Occipital lobe (tissue), 2 donors: ENCODE results near the gene SLC25A26. TPM values are rescaled to one million over a fixed set of nuclear protein-coding genes. Genes with fewer than 3 reads are reported as not detected.

Experiments
- small RNA-seq: library from RNA; depleted of rRNA; stranded (forward); fragments of <200 nt; gene quantifications from one replicate; pipeline ENCODE3, GENCODE V24; 2014
- total RNA-seq: library from RNA; depleted of rRNA; stranded (reverse); fragments of >200 nt; gene quantifications from one replicate; pipeline ENCODE4 v1.2.3, GENCODE V29; 2014

Gene SLC25A26
- total RNA-seq, 1 donor from 2014 or later, result 39.0 TPM

Small RNAs within 50 kb of the gene (small RNA-seq; reads per million reads assigned to genes)
- gene RN7SL482P, result not detected
- not detected for gene RNU6-787P

Other genes with a start within 250 kb of the SLC25A26 start
- gene MAGI1, start 182.1 kb upstream of the SLC25A26 start, total RNA-seq, result 49.4 TPM